Calu3 (cell line): ENCODE measurements around the gene YPEL5. TPM values are rescaled to one million over a fixed set of nuclear protein-coding genes. Genes with fewer than 3 reads are reported as not detected.
A peak's percentile ranks its signal among the peaks of the same experiment; 100 is the strongest.

Experiments
- BruUV-seq: library from RNA; stranded (reverse); fragments of 400-500 nt; replicated peaks from 2 replicates; lab custom pipeline; 2021; lab: Mats Ljungman, UMichigan
- CTCF ChIA-PET: fragments of 300-600 bp; sonication (Branson Sonifier 250); formaldehyde crosslinking; loops from one replicate; lab custom pipeline; 2022; ENCODE audit warnings: antibody characterized with exemption; lab: Charles Lee
- DNase-seq: peaks from one replicate; pipeline ENCODE4 v3.0.0; 2022
- H3K27ac Mint-ChIP-seq: one replicate; pipeline ENCODE4 v1.8.0; 2022; ENCODE audit warnings: mixed read lengths; ENCODE audit not compliant: unreplicated experiment
- H3K27me3 Mint-ChIP-seq: one replicate; pipeline ENCODE4 v1.8.0; 2022; ENCODE audit warnings: mixed read lengths; ENCODE audit not compliant: unreplicated experiment
- H3K36me3 Mint-ChIP-seq: one replicate; pipeline ENCODE4 v1.8.0; 2022; ENCODE audit warnings: mild to moderate bottlenecking, moderate library complexity, mixed read lengths; ENCODE audit not compliant: insufficient read depth, unreplicated experiment
- H3K4me1 Mint-ChIP-seq: one replicate; pipeline ENCODE4 v1.8.0; 2022; ENCODE audit warnings: mild to moderate bottlenecking, low read depth, mixed read lengths; ENCODE audit not compliant: unreplicated experiment
- H3K4me3 Mint-ChIP-seq: one replicate; pipeline ENCODE4 v1.8.0; 2022; ENCODE audit warnings: mild to moderate bottlenecking, low read depth, moderate library complexity, mixed read lengths; ENCODE audit not compliant: unreplicated experiment
- H3K9me3 Mint-ChIP-seq: one replicate; pipeline ENCODE4 v1.8.0; 2022; ENCODE audit warnings: low read depth, mixed read lengths; ENCODE audit not compliant: unreplicated experiment
- CTCF ChIP-seq: fragments of 200-600 bp; IDR thresholded peaks from one replicate; pipeline ENCODE4 v1.8.0; 2022; ENCODE audit warnings: antibody characterized with exemption; ENCODE audit not compliant: unreplicated experiment
- intact Hi-C: fragments of 100-400 bp; cut with micrococcal nuclease; formaldehyde crosslinking; loops from one replicate; pipeline ENCODE4 v1.10.0; 2022; ENCODE audit not compliant: unreplicated experiment
- total RNA-seq: library from RNA; stranded (reverse); gene quantifications from 2 replicates; pipeline ENCODE4 v1.2.3, GENCODE V29; 2022

Gene YPEL5
- total RNA-seq, 1 experiment from 2014 or later: 23.0 TPM

DNA sequence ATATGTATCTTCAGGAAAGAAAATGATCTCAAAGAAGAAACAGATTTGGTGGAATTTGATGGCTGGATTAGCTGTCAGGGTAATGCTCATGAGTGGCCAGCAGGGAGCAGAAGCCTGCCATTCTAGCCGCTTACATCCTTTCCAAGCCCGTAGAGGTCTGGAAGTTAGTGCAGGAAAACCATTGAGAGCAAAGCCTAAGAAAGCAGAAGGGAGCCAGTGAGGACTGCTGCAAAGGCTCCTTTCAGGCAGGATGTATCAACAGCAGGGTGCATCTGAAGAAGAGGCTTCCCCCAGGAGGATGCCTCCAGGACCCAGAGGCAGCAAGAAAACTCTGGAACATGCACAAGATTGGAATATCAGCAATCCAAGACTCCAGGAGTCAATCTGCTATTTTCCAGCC is 61.6 kb downstream of the YPEL5 start:
- intact Hi-C loops: loop anchor here (1.0 to 10.0 kb wide), 3 partner anchors 41 to 499 kb away; no protein-coding TSS in a partner anchor
- Mint-ChIP-seq H3K27ac (no peak overlapping the region), H3K36me3 (no peaks in the 10 kb centered on the region), H3K27me3 (peaks cover 41% of the 10 kb centered on the region), H3K4me3 (no peak overlapping the region), H3K4me1 (no peaks in the 10 kb centered on the region), H3K9me3 (no peaks in the 10 kb centered on the region)
- TF ChIP-seq CTCF: peak; percentile 74
- no TSS peak for BruUV-seq
- CTCF ChIA-PET: interaction anchor here (1.0 to 3.2 kb wide), 8 partner anchors 24 to 503 kb away, joined by 3 to 31 read pairs (median 6); no protein-coding TSS in a partner anchor
- peak; percentile 56 for DNase-seq

DNA sequence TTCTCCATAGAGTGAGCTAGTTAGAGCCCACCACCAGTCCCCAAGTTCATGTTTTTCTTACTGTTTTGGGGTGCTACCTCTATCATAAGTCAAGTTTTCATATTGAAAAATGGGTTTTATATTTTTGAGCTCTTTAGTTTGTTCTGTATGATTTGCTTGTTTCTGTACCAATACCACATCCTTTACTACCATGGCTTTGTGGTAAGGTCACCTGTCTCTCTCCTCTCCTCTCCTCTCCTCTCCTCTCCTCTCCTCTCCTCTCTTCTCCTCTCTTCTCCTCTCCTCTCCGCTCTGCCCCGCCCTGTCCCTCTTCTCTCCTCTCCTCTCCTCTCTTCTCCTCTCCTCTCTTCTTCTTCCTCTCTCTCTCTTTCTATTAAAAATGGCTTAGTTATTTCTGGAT is 62.4 kb downstream of the YPEL5 start:
- CTCF ChIA-PET: interaction anchor here (0.7 to 3.2 kb wide), 6 partner anchors 23 to 502 kb away, joined by 3 to 31 read pairs (median 11); no protein-coding TSS in a partner anchor
- intact Hi-C loops: loop anchor here (5.0 to 10.0 kb wide), 2 partner anchors 42 to 126 kb away; no protein-coding TSS in a partner anchor
- no peak overlapping the region for H3K4me3 Mint-ChIP-seq
- no peaks in the 10 kb centered on the region for H3K36me3 Mint-ChIP-seq
- no peak for DNase-seq
- H3K9me3 Mint-ChIP-seq: no peaks in the 10 kb centered on the region
- no peaks in the 10 kb centered on the region for H3K4me1 Mint-ChIP-seq
- peaks cover 41% of the 10 kb centered on the region for H3K27me3 Mint-ChIP-seq
- BruUV-seq: no TSS peak
- TF ChIP-seq CTCF: no peak
- H3K27ac Mint-ChIP-seq: no peak overlapping the region

Other genes with a start within 250 kb of the YPEL5 start
- not detected in 2 replicates for gene ALK, start 225.4 kb upstream of the YPEL5 start, total RNA-seq
- 2.4 and 3.3 TPM in 2 replicates for gene LBH, start 84.5 kb downstream of the YPEL5 start, total RNA-seq